M059J (cell line): ENCODE measurements around the gene BPIFA2. TPM values are rescaled to one million over a fixed set of nuclear protein-coding genes. Genes with fewer than 3 reads are reported as not detected.

Source experiments
- DNase-seq: peaks from one replicate; pipeline ENCODE4 v3.0.0-alpha.2; 2012; ENCODE audit warnings: low read depth
- total RNA-seq: library from RNA; depleted of rRNA; stranded (reverse); fragments of >200 nt; shearing (Covaris generic); gene quantifications from 2 replicates; pipeline ENCODE4 v1.2.3, GENCODE V29; 2014; rRNA removed

The BPIFA2 gene
- total RNA-seq, 1 experiment from 2014 or later, result not detected

DNA sequence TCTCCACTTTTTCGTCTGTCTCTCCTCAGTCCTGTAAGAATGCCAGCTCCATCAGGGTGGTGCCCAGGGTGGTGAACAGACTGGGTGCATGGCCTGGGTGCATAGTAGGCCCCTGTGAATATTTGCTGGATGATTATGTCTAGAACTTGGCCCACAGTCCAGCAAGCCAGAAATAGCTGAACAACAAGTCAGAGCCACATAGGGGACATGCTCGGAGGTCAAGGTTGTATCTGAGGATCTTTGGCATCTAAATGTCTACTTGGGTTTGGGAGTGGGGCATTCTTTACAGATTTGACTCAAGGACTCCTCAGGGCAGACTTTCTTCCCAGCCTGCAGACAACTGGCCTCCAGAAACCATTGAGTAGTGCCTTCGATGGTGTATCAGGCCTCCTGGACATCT, 31.1 kb downstream of the BPIFA2 start:
- no peak for DNase-seq

DNA sequence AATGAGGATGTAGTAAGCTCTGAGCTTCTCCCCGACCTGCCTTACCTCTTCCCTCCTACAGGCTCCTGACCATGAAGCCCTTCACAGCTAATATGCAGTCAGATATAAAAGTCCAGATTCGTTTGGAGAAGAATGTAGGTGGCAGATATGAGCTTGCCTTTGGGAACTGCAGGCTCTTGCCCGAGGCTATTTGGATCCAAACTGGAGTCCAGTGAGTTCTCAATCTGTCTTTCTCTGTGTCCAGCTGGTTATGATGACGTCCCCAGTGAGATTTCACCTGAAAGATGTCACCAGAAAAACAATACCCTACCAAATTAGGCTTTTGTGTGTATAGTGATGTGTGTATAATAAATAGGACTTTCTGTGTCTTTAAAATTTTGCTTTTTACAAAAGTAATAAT, 34.5 kb downstream of the BPIFA2 start:
- no peak for DNase-seq

DNA sequence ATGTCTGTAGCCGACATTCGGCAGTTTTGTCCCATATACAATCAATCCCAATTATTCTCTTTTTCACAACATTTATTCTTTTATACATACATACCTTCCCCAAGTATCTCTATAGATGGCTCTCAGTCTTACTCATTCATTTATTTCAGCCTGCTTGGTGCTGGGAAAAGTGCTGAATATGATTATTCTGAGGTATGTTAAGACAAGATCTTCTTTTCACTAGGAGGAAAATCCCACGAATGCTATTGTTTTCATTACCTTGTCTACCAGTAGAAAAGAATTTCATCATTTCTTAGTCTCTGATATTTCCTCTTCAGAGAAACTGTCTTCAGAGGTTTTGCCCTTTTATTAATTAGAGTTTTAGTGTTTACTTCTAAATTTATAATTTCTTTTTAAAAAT, 35.5 kb downstream of the BPIFA2 start:
- no peak for DNase-seq

DNA sequence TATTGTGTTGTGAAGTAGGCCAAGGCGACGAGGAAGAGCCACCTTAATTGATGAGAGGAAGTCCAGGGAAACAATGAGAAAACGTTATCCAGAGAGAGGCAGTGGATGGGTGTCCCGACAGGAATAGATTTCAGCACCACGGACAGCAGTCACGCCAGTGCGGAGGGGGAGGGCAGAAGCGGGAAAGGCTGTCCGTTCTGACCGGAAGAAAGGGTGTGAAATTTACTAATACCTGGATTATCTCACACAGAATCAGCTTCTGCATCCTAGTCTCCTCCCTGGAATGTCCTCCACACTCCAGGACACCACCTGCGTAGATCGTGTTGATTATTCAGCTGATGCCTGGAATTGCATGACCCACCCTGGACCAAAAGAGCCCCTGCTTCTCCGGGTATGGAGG, 41.8 kb downstream of the BPIFA2 start:
- peak; percentile 68 for DNase-seq

DNA sequence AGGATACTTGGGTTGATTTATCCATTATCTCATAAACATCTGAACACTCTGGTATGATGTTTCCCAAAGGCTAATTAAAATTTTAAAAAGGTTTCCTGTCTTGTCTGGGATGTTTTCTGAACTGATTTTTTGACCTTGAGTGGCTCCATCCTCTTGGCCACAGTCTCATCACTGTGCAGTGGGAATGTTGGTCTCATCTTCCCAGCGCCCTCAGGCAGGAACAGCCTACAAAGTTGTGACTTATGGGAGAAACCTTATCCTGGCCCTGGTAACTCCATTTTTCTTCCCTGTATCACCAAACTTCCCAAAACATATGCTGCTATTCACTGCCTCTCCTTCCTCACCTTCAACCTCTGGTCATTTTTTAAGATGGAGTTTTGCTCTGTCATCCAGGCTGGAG, 42.4 kb downstream of the BPIFA2 start:
- no peak for DNase-seq

DNA sequence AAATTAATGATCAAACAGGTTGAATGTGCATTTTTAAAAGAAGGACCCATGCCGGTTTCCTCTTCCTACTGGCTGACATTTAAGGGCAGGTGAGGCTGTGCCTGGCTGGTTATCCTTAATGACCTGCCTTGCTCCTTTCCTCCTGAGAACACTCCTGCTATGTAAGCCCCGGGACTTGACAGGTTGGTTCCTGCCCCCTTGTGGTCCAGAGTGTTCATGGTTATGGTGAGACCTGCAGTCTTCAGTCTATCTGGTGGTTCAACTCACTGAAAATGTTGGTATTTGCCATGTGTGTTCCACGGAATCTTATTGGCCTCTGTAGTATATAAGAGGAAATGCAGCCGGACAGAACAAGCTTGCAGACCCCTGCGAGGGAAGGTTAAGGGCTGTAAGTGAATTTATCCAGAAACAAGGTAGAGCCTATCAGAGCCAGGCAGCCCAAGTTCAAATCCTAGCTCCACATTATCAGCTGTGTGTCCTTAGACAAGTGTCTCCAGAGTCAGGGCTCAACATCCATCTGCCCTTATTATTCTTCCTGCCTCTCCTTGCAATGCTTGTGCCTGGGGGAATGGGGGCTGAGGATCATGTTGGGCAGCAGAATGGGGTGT, 44.0 kb downstream of the BPIFA2 start:
- peak; percentile 66 for DNase-seq

DNA sequence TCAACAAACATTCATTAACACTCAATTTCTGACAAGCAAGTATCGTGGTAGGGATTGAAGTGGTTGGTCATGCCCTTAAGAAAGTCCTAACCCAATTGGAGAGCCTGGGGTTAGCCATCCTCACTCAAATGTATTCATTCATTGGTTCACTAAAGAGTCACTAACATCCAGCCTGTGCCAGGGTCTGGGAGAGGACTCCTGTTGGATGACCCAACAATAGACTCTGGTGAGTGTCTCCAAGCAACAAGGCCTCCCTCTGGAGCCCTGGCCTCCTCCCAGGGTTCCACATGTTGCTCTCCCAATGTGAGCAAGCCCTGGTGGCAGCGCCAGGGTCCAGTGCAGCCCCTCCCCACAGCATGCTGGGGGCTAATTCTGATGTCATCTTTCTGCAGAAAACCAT, 49.1 kb downstream of the BPIFA2 start, which contains the start of gene BPIFA3:
Gene BPIFA3, plus strand, starts transcription at position 301 of the 400 bp plus-strand sequence. CDS start 185 bp downstream, outside the sequence.
- no peak for DNase-seq

DNA sequence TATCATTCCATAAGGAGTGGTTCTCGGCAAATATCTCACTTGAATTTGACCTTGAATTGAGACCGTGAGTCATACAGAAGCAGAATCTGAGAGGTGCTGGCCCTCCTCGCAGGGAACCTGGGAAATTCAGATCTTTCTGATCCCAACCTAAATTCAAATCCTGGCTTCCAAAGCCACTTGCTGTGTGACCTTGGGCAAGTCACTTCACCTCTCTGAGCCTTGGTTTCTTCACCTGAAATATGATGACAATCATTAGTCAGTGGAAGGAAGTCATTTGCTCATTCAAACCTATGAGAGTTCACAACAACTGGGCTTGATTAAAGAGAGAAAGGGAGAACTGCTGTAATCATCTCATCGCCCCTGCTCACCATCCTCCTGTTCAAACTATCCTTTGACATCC, 56.4 kb downstream of the BPIFA2 start:
- DNase-seq, result no peak

DNA sequence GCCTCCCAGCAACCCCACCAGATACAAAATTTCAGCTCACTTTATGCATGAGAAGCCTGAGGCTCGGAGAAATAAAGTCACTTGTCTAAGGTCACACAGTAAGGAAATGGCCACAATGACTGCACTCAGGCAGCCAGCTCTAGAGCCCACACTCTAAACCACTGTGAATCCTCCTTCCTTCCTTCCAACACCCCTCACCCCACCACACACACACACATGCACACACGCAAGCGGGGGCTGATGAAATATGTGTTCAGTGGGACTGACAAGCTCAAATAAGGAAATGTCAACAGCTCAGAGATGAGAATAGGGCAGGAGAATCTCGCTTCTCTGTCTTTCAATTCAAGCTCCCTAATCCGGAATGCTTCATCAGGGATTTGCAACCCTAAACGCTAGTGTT, 61.9 kb downstream of the BPIFA2 start:
- DNase-seq, result no peak

Other genes with a start within 250 kb of the BPIFA2 start
- not detected in 2 replicates for gene SUN5, start 163.7 kb upstream of the BPIFA2 start, total RNA-seq
- not detected in 2 replicates for gene BPIFB2, start 160.5 kb upstream of the BPIFA2 start, total RNA-seq
- not detected in 2 replicates for gene BPIFB6, start 136.5 kb upstream of the BPIFA2 start, total RNA-seq
- gene BPIFB3, start 114.3 kb upstream of the BPIFA2 start, total RNA-seq, result not detected in 2 replicates
- gene BPIFB4, start 88.5 kb upstream of the BPIFA2 start, total RNA-seq, result not detected in 2 replicates
- not detected in 2 replicates for gene BPIFA3, start 49.2 kb downstream of the BPIFA2 start, total RNA-seq
- gene BPIFA1, start 67.8 kb downstream of the BPIFA2 start, total RNA-seq, result not detected in 2 replicates
- not detected in 2 replicates for gene BPIFB1, start 115.1 kb downstream of the BPIFA2 start, total RNA-seq
- 20.5 and 28.5 TPM in 2 replicates for gene CDK5RAP1, start 233.4 kb downstream of the BPIFA2 start, total RNA-seq